Measurements from ENCODE around the gene NQO2. TPM values are rescaled to one million over a fixed set of nuclear protein-coding genes. Genes with fewer than 3 reads are reported as not detected.
"Not testable (repeated sequence)": the region's sequence is repeated elsewhere in the genome, so short reads cannot be mapped to it uniquely, and the experiment has no call there.

NQO2 gene
- total RNA-seq, 1 donor from 2014 or later: 22.1 TPM

GRCh38 chr6:2969549-2969948, 30.1 kb upstream of the NQO2 start:
- no peak for DNase-seq (ENCODE audit: extremely low read depth, low read depth, low spot score)

- DNase-seq (ENCODE audit: extremely low read depth, low read depth, low spot score): no peak
Measured at GRCh38 chr6:2970034-2970685, 29.5 kb upstream of the NQO2 start.

GRCh38 chr6:2970753-2971419, 28.8 kb upstream of the NQO2 start:
- DNase-seq (ENCODE audit: extremely low read depth, low read depth, low spot score): no peak

GRCh38 chr6:2971420-2972218, 28.1 kb upstream of the NQO2 start, which contains the start of gene SERPINB6:
SERPINB6 (minus strand) TSS chr6:2971567; CDS start chr6:2959332, 12,235 bp downstream.
- DNase-seq (ENCODE audit: extremely low read depth, low read depth, low spot score): no peak

GRCh38 chr6:2972219-2972487, 27.5 kb upstream of the NQO2 start:
- not testable (repeated sequence) for DNase-seq (ENCODE audit: extremely low read depth, low read depth, low spot score)

GRCh38 chr6:2972685-2973084, 27.0 kb upstream of the NQO2 start:
- DNase-seq (ENCODE audit: extremely low read depth, low read depth, low spot score): not testable (repeated sequence)

- not testable (repeated sequence) for DNase-seq (ENCODE audit: extremely low read depth, low read depth, low spot score)
Measured at GRCh38 chr6:2973180-2973579, 26.5 kb upstream of the NQO2 start.

GRCh38 chr6:2973676-2974075, 26.0 kb upstream of the NQO2 start:
- no peak for DNase-seq (ENCODE audit: extremely low read depth, low read depth, low spot score)

GRCh38 chr6:2976060-2976459, 23.6 kb upstream of the NQO2 start:
- DNase-seq (ENCODE audit: extremely low read depth, low read depth, low spot score): no peak

GRCh38 chr6:2976571-2977085, 23.1 kb upstream of the NQO2 start:
- DNase-seq (ENCODE audit: extremely low read depth, low read depth, low spot score): no peak

GRCh38 chr6:2977290-2977689, 22.4 kb upstream of the NQO2 start:
- no peak for DNase-seq (ENCODE audit: extremely low read depth, low read depth, low spot score)

GRCh38 chr6:2977799-2978590, 21.7 kb upstream of the NQO2 start:
- DNase-seq (ENCODE audit: extremely low read depth, low read depth, low spot score): no peak

- DNase-seq (ENCODE audit: extremely low read depth, low read depth, low spot score): no peak
Measured at GRCh38 chr6:2978923-2979322, 20.8 kb upstream of the NQO2 start.

- no peak for DNase-seq (ENCODE audit: extremely low read depth, low read depth, low spot score)
Measured at GRCh38 chr6:2979819-2980464, 19.8 kb upstream of the NQO2 start.

GRCh38 chr6:2980465-2980855, 19.2 kb upstream of the NQO2 start:
- DNase-seq (ENCODE audit: extremely low read depth, low read depth, low spot score): no peak

GRCh38 chr6:2982426-2983117, 17.1 kb upstream of the NQO2 start:
- DNase-seq (ENCODE audit: extremely low read depth, low read depth, low spot score): no peak

- DNase-seq (ENCODE audit: extremely low read depth, low read depth, low spot score): no peak
Measured at GRCh38 chr6:2984738-2985406, 14.8 kb upstream of the NQO2 start.

- DNase-seq (ENCODE audit: extremely low read depth, low read depth, low spot score): no peak
Measured at GRCh38 chr6:2986722-2987221, 12.9 kb upstream of the NQO2 start.

GRCh38 chr6:2988094-2988425, 11.6 kb upstream of the NQO2 start:
- DNase-seq (ENCODE audit: extremely low read depth, low read depth, low spot score): no peak

All from glomerular endothelial cell (primary cell).